Natural killer cell (primary cell): ENCODE results near the gene CLEC16A. TPM values are rescaled to one million over a fixed set of nuclear protein-coding genes. Genes with fewer than 3 reads are reported as not detected.

Experiments
- ATAC-seq, 3 donors: fragments of 150-1000 bp in 2 of 3; fragments of 200-7000 bp in 1 of 3; cut with Tn5 transposase; 1 replicate in 1 of 3; 2 replicates in 2 of 3; pipeline ENCODE4 v1.10.0; 2021; ENCODE audit warnings: mild to moderate bottlenecking in 2 of 3, moderate library complexity in 2 of 3
- DNase-seq, 2 donors: peaks; one replicate each; pipeline versions ENCODE4 v3.0.0 to v3.0.0-alpha.2; 2013 to 2021; ENCODE audit warnings: mixed read lengths in 1 of 2
- H3K27ac ChIP-seq: one replicate; pipeline ENCODE4 v1.5.1; 2013; ENCODE audit warnings: mild to moderate bottlenecking, low read length
- H3K27me3 ChIP-seq: one replicate; pipeline ENCODE4 v1.6.1; 2013; ENCODE audit warnings: low read length; ENCODE audit not compliant: control insufficient read depth, insufficient read depth
- H3K36me3 ChIP-seq: one replicate; pipeline ENCODE4 v1.6.1; 2013; ENCODE audit warnings: low read length; ENCODE audit not compliant: control insufficient read depth, insufficient read depth
- H3K4me1 ChIP-seq: one replicate; pipeline ENCODE4 v1.6.1; 2013; ENCODE audit warnings: low read length; ENCODE audit not compliant: control insufficient read depth, insufficient read depth
- H3K4me3 ChIP-seq: one replicate; pipeline ENCODE4 v1.5.1; 2013; ENCODE audit warnings: low read length
- H3K9me3 ChIP-seq: one replicate; pipeline ENCODE4 v1.6.1; 2013; ENCODE audit warnings: low read length; ENCODE audit not compliant: control insufficient read depth, insufficient read depth
- H3K27ac Mint-ChIP-seq, 2 donors: one replicate each; pipeline ENCODE4 v1.8.0; 2022; ENCODE audit warnings: mild to moderate bottlenecking in 2 of 2, mixed read lengths in 2 of 2, moderate library complexity in 1 of 2
- H3K27me3 Mint-ChIP-seq, 2 donors: one replicate each; pipeline ENCODE4 v1.8.0; 2022; ENCODE audit warnings: low read depth in 2 of 2, mixed read lengths in 2 of 2
- H3K36me3 Mint-ChIP-seq: one replicate; pipeline ENCODE4 v1.8.0; 2022; ENCODE audit warnings: mixed read lengths
- H3K4me1 Mint-ChIP-seq, 2 donors: one replicate each; pipeline ENCODE4 v1.8.0; 2022; ENCODE audit warnings: mixed read lengths in 2 of 2
- H3K4me3 Mint-ChIP-seq: one replicate; pipeline ENCODE4 v1.8.0; 2022; ENCODE audit warnings: mild to moderate bottlenecking, moderate library complexity, mixed read lengths
- H3K9me3 Mint-ChIP-seq, 2 donors: one replicate each; pipeline ENCODE4 v1.8.0; 2022; ENCODE audit warnings: mixed read lengths in 2 of 2
- CTCF ChIP-seq: fragments of 200-600 bp; IDR thresholded peaks from one replicate; pipeline ENCODE4 v1.8.0; 2022; ENCODE audit warnings: antibody characterized with exemption
- WGBS: methylation state at CpG from one replicate; pipeline ENCODE4 v1.1.7; 2013; ENCODE audit warnings: missing lambda C conversion rate; ENCODE audit not compliant: insufficient coverage; 5-methylcytosine and 5-hydroxymethylcytosine counted together
- intact Hi-C: fragments of 100-400 bp; cut with micrococcal nuclease; formaldehyde crosslinking; loops from one replicate; pipeline ENCODE4 v1.14.2; 2022
- total RNA-seq, 4 donors: library from RNA; stranded (reverse); fragments of 120-200 nt in 1 of 4; gene quantifications; one replicate each; pipeline versions ENCODE4 v1.2.3 to v1.2.4, GENCODE V29; 2013 to 2022

The CLEC16A gene
- total RNA-seq, 3 donors from 2014 or later (not counting 1 experiment from before 2014, with no cell fraction given), result 35.9 to 50.5 (median 37.4) TPM

GRCh38 chr16:11032000-11032921, 87.9 kb downstream of the CLEC16A start:
- intact Hi-C loops, result no loop called here
- ATAC-seq, result no peak
- peaks cover 0 to 3% of the 10 kb centered on the region in 2 donors for H3K9me3 Mint-ChIP-seq
- Histone ChIP-seq H3K27ac (no peak overlapping the region), H3K4me1 (no peaks in the 10 kb centered on the region), H3K27me3 (no peaks in the 10 kb centered on the region), H3K36me3 (peaks cover 13% of the 10 kb centered on the region), H3K9me3 (peaks cover 4% of the 10 kb centered on the region), H3K4me3 (no peak overlapping the region)
- H3K36me3 Mint-ChIP-seq, result peaks cover 23% of the 10 kb centered on the region
- no peak for DNase-seq
- H3K27ac Mint-ChIP-seq, result no peak overlapping the region
- WGBS, result 91% methylated on average over 16 of the region's 16 CpGs
- no peak for TF ChIP-seq CTCF
- no peak overlapping the region for H3K4me3 Mint-ChIP-seq
- H3K27me3 Mint-ChIP-seq, result no peaks in the 10 kb centered on the region
- H3K4me1 Mint-ChIP-seq, result peaks cover 6 to 18% of the 10 kb centered on the region in 2 donors

GRCh38 chr16:11032922-11033291, 88.5 kb downstream of the CLEC16A start:
- WGBS, result 91% methylated on average over 7 of the region's 7 CpGs
- peaks cover 0 to 3% of the 10 kb centered on the region in 2 donors for H3K9me3 Mint-ChIP-seq
- intact Hi-C loops, result no loop called here

GRCh38 chr16:11033629-11034420, 89.5 kb downstream of the CLEC16A start:
- intact Hi-C loops, result no loop called here
- 96% methylated on average over 13 of the region's 14 CpGs for WGBS
- Mint-ChIP-seq H3K4me3 (no peak overlapping the region), H3K27ac (no peak overlapping the region), H3K9me3 (peaks cover 0 to 3% of the 10 kb centered on the region in 2 donors), H3K36me3 (peaks cover 13% of the 10 kb centered on the region), H3K4me1 (peaks cover 6 to 18% of the 10 kb centered on the region in 2 donors), H3K27me3 (no peaks in the 10 kb centered on the region)
- H3K36me3 ChIP-seq, result peaks cover 10% of the 10 kb centered on the region
- no peak for ATAC-seq
- no peaks in the 10 kb centered on the region for H3K9me3 ChIP-seq
- no peak for TF ChIP-seq CTCF
- no peak for DNase-seq
- no peak overlapping the region for H3K27ac ChIP-seq
- no peak overlapping the region for H3K4me3 ChIP-seq
- no peaks in the 10 kb centered on the region for H3K4me1 ChIP-seq
- H3K27me3 ChIP-seq, result no peaks in the 10 kb centered on the region

More at GRCh38 chr16:11032922-11033291, 88.5 kb downstream of the CLEC16A start:
- H3K36me3 Mint-ChIP-seq, result peaks cover 17% of the 10 kb centered on the region
- H3K4me1 ChIP-seq, result no peaks in the 10 kb centered on the region
- DNase-seq (no peak), ATAC-seq (no peak)
- H3K36me3 ChIP-seq, result peaks cover 13% of the 10 kb centered on the region
- no peak for TF ChIP-seq CTCF
- H3K27ac ChIP-seq, result no peak overlapping the region
- no peaks in the 10 kb centered on the region for H3K27me3 Mint-ChIP-seq
- no peaks in the 10 kb centered on the region for H3K27me3 ChIP-seq
- H3K9me3 ChIP-seq, result peaks cover 4% of the 10 kb centered on the region
- H3K27ac Mint-ChIP-seq, result no peak overlapping the region
- peaks cover 6 to 18% of the 10 kb centered on the region in 2 donors for H3K4me1 Mint-ChIP-seq
- H3K4me3 Mint-ChIP-seq, result no peak overlapping the region
- H3K4me3 ChIP-seq, result no peak overlapping the region
